Smooth muscle cell (in vitro differentiated cells): ENCODE measurements around the gene MPRIP. TPM values are rescaled to one million over a fixed set of nuclear protein-coding genes. Genes with fewer than 3 reads are reported as not detected.
"Not testable (repeated sequence)": the region's sequence is repeated elsewhere in the genome, so short reads cannot be mapped to it uniquely, and the experiment has no call there.

ENCODE experiments used
- DNase-seq: peaks from one replicate; lab custom pipeline; 2025; ENCODE audit not compliant: unreplicated experiment; lab: John Stamatoyannopoulos, UW
- H2AFZ ChIP-seq: fragments of 200-600 bp; sonication (generic); 2 replicates; pipeline ENCODE4 v1.6.0; 2016; ENCODE audit warnings: antibody characterized with exemption, low read depth, mild to moderate bottlenecking
- H3F3A ChIP-seq: fragments of 200-600 bp; sonication (generic); 2 replicates; pipeline ENCODE4 v1.6.0; 2017; ENCODE audit warnings: antibody characterized with exemption, low read depth
- H3K27ac ChIP-seq: fragments of 200-600 bp; sonication (generic); 2 replicates; pipeline ENCODE4 v1.5.1; 2016; ENCODE audit warnings: low read depth, mild to moderate bottlenecking
- H3K27me3 ChIP-seq: fragments of 200-600 bp; sonication (generic); 2 replicates; pipeline ENCODE4 v1.6.1; 2016; ENCODE audit warnings: low read depth, mild to moderate bottlenecking
- H3K36me3 ChIP-seq: fragments of 200-600 bp; sonication (generic); 2 replicates; pipeline ENCODE4 v1.5.1; 2016; ENCODE audit warnings: low read depth
- H3K4me1 ChIP-seq: fragments of 200-600 bp; sonication (generic); 2 replicates; pipeline ENCODE4 v1.5.1; 2016; ENCODE audit warnings: low read depth
- H3K4me2 ChIP-seq: fragments of 200-600 bp; sonication (generic); 2 replicates; pipeline ENCODE4 v1.6.0; 2016; ENCODE audit warnings: mild to moderate bottlenecking
- H3K4me3 ChIP-seq: fragments of 200-600 bp; sonication (generic); 2 replicates; pipeline ENCODE4 v1.5.1; 2016; ENCODE audit warnings: mild to moderate bottlenecking
- H3K79me2 ChIP-seq: fragments of 200-600 bp; sonication (generic); 2 replicates; pipeline ENCODE4 v1.6.0; 2016; ENCODE audit warnings: low read depth, mild to moderate bottlenecking
- H3K9ac ChIP-seq: fragments of 200-600 bp; sonication (generic); 2 replicates; pipeline ENCODE4 v1.6.0; 2016; ENCODE audit warnings: low read depth
- H3K9me3 ChIP-seq: fragments of 200-600 bp; sonication (generic); replicated peaks from 2 replicates; pipeline ENCODE4 v1.5.1; 2016; ENCODE audit warnings: low read depth
- H4K20me1 ChIP-seq: fragments of 200-600 bp; sonication (generic); 2 replicates; pipeline ENCODE4 v1.6.0; 2016; ENCODE audit warnings: low read depth
- CTCF ChIP-seq: fragments of 200-600 bp; sonication (generic); IDR thresholded peaks from 2 replicates; pipeline ENCODE4 v1.5.1; 2017; ENCODE audit warnings: borderline replicate concordance, mild to moderate bottlenecking, antibody characterized with exemption; ENCODE audit not compliant: insufficient read depth, poor library complexity, severe bottlenecking
- WGBS: methylation state at CpG from one replicate; pipeline ENCODE4 v1.1.7; 2016; ENCODE audit warnings: low lambda C conversion rate; 5-methylcytosine and 5-hydroxymethylcytosine counted together
- polyA plus RNA-seq: library from polyadenylated mRNA; unstranded; fragments of >200 nt; fragmentation: Nextera tagmentation; extraction: Ambion mirVana; gene quantifications from 2 replicates; pipeline ENCODE4 v1.2.1, GENCODE V29; 2016
- total RNA-seq: library from RNA; depleted of rRNA; stranded (reverse); fragments of >200 nt; gene quantifications from 2 replicates; pipeline ENCODE4 v1.2.3, GENCODE V29; 2014

MPRIP gene
- total and polyA plus RNA-seq, 2 experiments from 2014 or later: 58.8 to 69.3 TPM

- H3K4me1 ChIP-seq: peaks cover 4% of the 10 kb centered on the region
- no peak overlapping the region for H3K4me3 ChIP-seq
- H2AFZ ChIP-seq: no peak overlapping the region
- H3K27me3 ChIP-seq: no peaks in the 10 kb centered on the region
- peaks cover 5% of the 10 kb centered on the region for H3K36me3 ChIP-seq
- TF ChIP-seq CTCF: no peak
- H3F3A ChIP-seq: no peaks in the 10 kb centered on the region
- no peak overlapping the region for H3K4me2 ChIP-seq
- H3K79me2 ChIP-seq: no peaks in the 10 kb centered on the region
- H3K9me3 ChIP-seq: no peaks in the 10 kb centered on the region
- no peak overlapping the region for H3K9ac ChIP-seq
- H3K27ac ChIP-seq: no peak overlapping the region
- 94% methylated on average over 4 of the region's 4 CpGs for WGBS
- H4K20me1 ChIP-seq: peaks cover 55% of the 10 kb centered on the region
- DNase-seq: no peak
These were observed 113.8 kb downstream of the MPRIP start for GRCh38 chr17:17156107-17156506.

GRCh38 chr17:17156511-17156910 is 114.3 kb downstream of the MPRIP start:
- Histone ChIP-seq H3K79me2 (no peaks in the 10 kb centered on the region), H3K36me3 (peaks cover 5% of the 10 kb centered on the region), H3K4me1 (peaks cover under 1% of the 10 kb centered on the region), H3F3A (no peaks in the 10 kb centered on the region), H3K27me3 (no peaks in the 10 kb centered on the region), H3K27ac (no peak overlapping the region), H4K20me1 (peaks cover 51% of the 10 kb centered on the region), H3K9ac (no peak overlapping the region), H2AFZ (no peak overlapping the region), H3K9me3 (no peaks in the 10 kb centered on the region), H3K4me2 (no peak overlapping the region), H3K4me3 (no peak overlapping the region)
- no peak for TF ChIP-seq CTCF
- 87% methylated on average over 10 of the region's 10 CpGs for WGBS
- no peak for DNase-seq

- no peak overlapping the region for H3K4me2 ChIP-seq
- H3K9ac ChIP-seq: no peak overlapping the region
- no peaks in the 10 kb centered on the region for H3F3A ChIP-seq
- no peak overlapping the region for H3K27ac ChIP-seq
- 98% methylated on average over 6 of the region's 6 CpGs for WGBS
- no peak overlapping the region for H3K4me3 ChIP-seq
- no peak for DNase-seq
- no peaks in the 10 kb centered on the region for H3K9me3 ChIP-seq
- TF ChIP-seq CTCF: no peak
- H2AFZ ChIP-seq: no peak overlapping the region
- peaks cover 50% of the 10 kb centered on the region for H4K20me1 ChIP-seq
- H3K79me2 ChIP-seq: no peaks in the 10 kb centered on the region
- H3K4me1 ChIP-seq: no peaks in the 10 kb centered on the region
- H3K27me3 ChIP-seq: no peaks in the 10 kb centered on the region
- H3K36me3 ChIP-seq: peaks cover 5% of the 10 kb centered on the region
These were observed 114.8 kb downstream of the MPRIP start for GRCh38 chr17:17157041-17157440.

- H3K4me1 ChIP-seq, H3K79me2 ChIP-seq, H3K9ac ChIP-seq, H3F3A ChIP-seq, H2AFZ ChIP-seq, H3K4me2 ChIP-seq, H3K4me3 ChIP-seq, H3K9me3 ChIP-seq, H3K27ac ChIP-seq, DNase-seq, H3K27me3 ChIP-seq, H3K36me3 ChIP-seq: not testable (repeated sequence)
- peaks cover 40% of the 10 kb centered on the region for H4K20me1 ChIP-seq
- 96% methylated on average over 33 of the region's 33 CpGs for WGBS
These were observed 116.2 kb downstream of the MPRIP start for GRCh38 chr17:17158506-17158905.
